ENCODE results near the gene FNBP1L. TPM values are rescaled to one million over a fixed set of nuclear protein-coding genes. Genes with fewer than 3 reads are reported as not detected.

FNBP1L gene
- total and polyA plus RNA-seq, 2 of the 8 experiments (the other 6 are each of a cell fraction or from before 2014, with no cell fraction given): 48.9 to 95.9 TPM

- Histone ChIP-seq H4K8ac (ENCODE audit: extremely low read depth, insufficient read depth, low read length) (no peak overlapping the region), H3K4me2 (ENCODE audit: insufficient read depth in 1 of 2, low read depth in 2 of 2, low read length in 2 of 2) (no peak overlapping the region), H2BK120ac (replicated peaks; ENCODE audit: low read depth, low read length) (peak overlapping the region; percentile 43), H2BK15ac (ENCODE audit: low read length) (no peak overlapping the region), H3K4me3 (ENCODE audit: extremely low read depth in 1 of 4, insufficient read depth in 2 of 4, low read depth in 3 of 4, low read length in 4 of 4) (no peak overlapping the region), H3K79me1 (ENCODE audit: low read depth, low read length) (no peaks in the 10 kb centered on the region), H3K27me3 (replicated peaks in 1 of 4; ENCODE audit: control insufficient read depth in 3 of 4, extremely low read depth in 1 of 4, insufficient read depth in 3 of 4, low read length in 3 of 4) (no peaks in the 10 kb centered on the region), H3K18ac (ENCODE audit: extremely low read depth, low read length) (no peak overlapping the region), H3K36me3 (ENCODE audit: control insufficient read depth in 2 of 4, insufficient read depth in 4 of 4, low read length in 3 of 4) (no peaks in the 10 kb centered on the region), H2BK20ac (ENCODE audit: low read length) (no peak overlapping the region), H3K9me3 (ENCODE audit: insufficient read depth in 2 of 2, low read depth in 1 of 2, low read length in 1 of 2) (no peaks in the 10 kb centered on the region), H3K4me1 (replicated peaks in 1 of 4; ENCODE audit: control insufficient read depth in 3 of 4, insufficient read depth in 4 of 4, low read length in 3 of 4) (no peaks in the 10 kb centered on the region), H3K27ac (ENCODE audit: low read depth, low read length) (no peak overlapping the region), H4K5ac (ENCODE audit: insufficient read length, low read depth, low read length) (no peak overlapping the region), H3K23ac (ENCODE audit: insufficient read length) (no peak overlapping the region), H3K23me2 (ENCODE audit: low read depth, low read length) (no peaks in the 10 kb centered on the region), H3K9ac (replicated peaks in 1 of 4; ENCODE audit: extremely low read depth in 1 of 4, low read depth in 3 of 4, low read length in 3 of 4) (no peak overlapping the region), H4K91ac (replicated peaks; ENCODE audit: insufficient read length, low read length) (no peak overlapping the region), H4K20me1 (replicated peaks in 1 of 2; ENCODE audit: control insufficient read depth in 1 of 2, insufficient read depth in 2 of 2, low read length in 2 of 2) (no peaks in the 10 kb centered on the region), H2BK12ac (ENCODE audit: low read depth, low read length) (no peak overlapping the region), H3K4ac (replicated peaks; ENCODE audit: insufficient read length, low read depth, low read length) (no peak overlapping the region), H2AFZ (ENCODE audit: low read length) (no peak overlapping the region), H3K56ac (replicated peaks; ENCODE audit: insufficient read length, low read depth, low read length) (no peak overlapping the region), H3K14ac (ENCODE audit: insufficient read length) (no peak overlapping the region), H2BK5ac (ENCODE audit: low read depth, low read length) (no peak overlapping the region), H2AK5ac (ENCODE audit: low read depth, low read length) (no peak overlapping the region), H3K79me2 (ENCODE audit: control insufficient read depth in 1 of 2, insufficient read depth in 2 of 2, low read length in 2 of 2) (no peaks in the 10 kb centered on the region)
- POLR2A ChIA-PET (ENCODE audit: partially characterized antibody): no interaction called here
- TF ChIP-seq NANOG (IDR thresholded peaks at IDR 0.05; ENCODE audit: insufficient read depth, low read depth, low read length, poor library complexity, severe bottlenecking) (no peak), SIX5 (IDR thresholded peaks at IDR 0.05; ENCODE audit: low read depth, low read length) (no peak), SP4 (IDR thresholded peaks at IDR 0.05; ENCODE audit: low read length) (no peak), POU5F1 (IDR thresholded peaks at IDR 0.05; ENCODE audit: low read depth, low read length) (no peak), SAP30 (IDR thresholded peaks at IDR 0.05; ENCODE audit: insufficient read depth, insufficient replicate concordance, low read length) (no peak), EP300 (IDR thresholded peaks at IDR 0.05; ENCODE audit: borderline replicate concordance in 1 of 2, low read depth in 2 of 2, low read length in 2 of 2) (no peak)
- peak; percentile 69 for FAIRE-seq
- no peak for DNase-seq (ENCODE audit: low read depth in 1 of 2, low spot score in 2 of 2)
- CTCF ChIA-PET (ENCODE audit: partially characterized antibody): no interaction called here
Measured at GRCh38 chr1:93441589-93441988, 6.3 kb upstream of the FNBP1L start.

All from H1 (cell line).